HG02840 (cell line): ENCODE results near the gene TMEM134.
"Not testable (repeated sequence)": the region's sequence is repeated elsewhere in the genome, so short reads cannot be mapped to it uniquely, and the experiment has no call there.

Source experiments
- ATAC-seq: cut with Tn5 transposase; IDR thresholded peaks from one replicate; pipeline ENCODE4 v1.9.1; 2021; ENCODE audit warnings: mild to moderate bottlenecking, moderate library complexity, moderate number of reproducible peaks; ENCODE audit not compliant: unreplicated experiment, low FRiP score

Gene TMEM134

GRCh38 chr11:67468759-67469507, at the start of gene TMEM134:
Gene TMEM134 (minus strand): TSS chr11:67469251. CDS start chr11:67469192, 59 bp downstream.
- peak; percentile 68 for ATAC-seq

DNA sequence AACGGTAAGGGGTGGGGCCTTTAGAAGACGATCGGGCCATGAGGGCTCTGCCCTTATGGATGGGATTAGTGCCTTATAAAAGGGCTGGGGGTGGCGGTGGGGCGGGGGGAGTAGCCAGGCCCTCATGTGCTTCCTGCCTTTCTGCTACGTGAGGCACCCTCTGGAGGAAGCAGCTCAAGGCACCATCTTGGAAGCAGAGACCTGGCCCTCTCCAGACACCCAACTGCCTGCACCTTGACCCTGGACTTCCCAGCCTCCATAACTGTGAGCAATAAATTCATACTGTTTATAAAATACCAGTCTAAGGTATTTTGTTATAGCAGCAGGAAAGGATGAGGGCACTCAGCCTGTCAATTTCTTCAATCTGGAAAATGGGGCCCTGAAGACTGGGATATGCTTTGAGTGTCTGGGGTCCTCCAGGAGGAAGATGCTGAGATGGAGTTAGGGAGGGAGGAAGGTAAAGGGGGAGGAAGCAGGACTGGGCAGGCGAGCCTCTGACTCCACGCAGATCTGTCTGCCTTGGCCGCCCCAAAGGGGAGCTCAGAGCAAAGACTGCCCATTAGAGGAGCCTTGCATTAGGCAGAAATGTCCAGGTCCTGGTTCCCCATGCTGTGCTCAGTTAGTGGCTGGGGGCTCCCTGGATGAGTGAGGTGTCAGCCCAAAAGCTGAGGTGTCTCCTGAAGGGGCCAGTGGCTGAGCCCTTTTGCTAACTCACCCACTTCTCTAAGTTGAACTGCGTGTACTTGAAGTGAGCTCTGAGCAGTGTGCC, 48.9 kb upstream of the TMEM134 start:
- no peak for ATAC-seq

- no peak for ATAC-seq
These were observed 47.8 kb upstream of the TMEM134 start for GRCh38 chr11:67516806-67517205.

GRCh38 chr11:67514116-67514515, 45.1 kb upstream of the TMEM134 start:
- no peak for ATAC-seq

GRCh38 chr11:67511558-67511957, 42.5 kb upstream of the TMEM134 start:
- not testable (repeated sequence) for ATAC-seq

- no peak for ATAC-seq
These were observed 40.9 kb upstream of the TMEM134 start for GRCh38 chr11:67510023-67510345.

DNA sequence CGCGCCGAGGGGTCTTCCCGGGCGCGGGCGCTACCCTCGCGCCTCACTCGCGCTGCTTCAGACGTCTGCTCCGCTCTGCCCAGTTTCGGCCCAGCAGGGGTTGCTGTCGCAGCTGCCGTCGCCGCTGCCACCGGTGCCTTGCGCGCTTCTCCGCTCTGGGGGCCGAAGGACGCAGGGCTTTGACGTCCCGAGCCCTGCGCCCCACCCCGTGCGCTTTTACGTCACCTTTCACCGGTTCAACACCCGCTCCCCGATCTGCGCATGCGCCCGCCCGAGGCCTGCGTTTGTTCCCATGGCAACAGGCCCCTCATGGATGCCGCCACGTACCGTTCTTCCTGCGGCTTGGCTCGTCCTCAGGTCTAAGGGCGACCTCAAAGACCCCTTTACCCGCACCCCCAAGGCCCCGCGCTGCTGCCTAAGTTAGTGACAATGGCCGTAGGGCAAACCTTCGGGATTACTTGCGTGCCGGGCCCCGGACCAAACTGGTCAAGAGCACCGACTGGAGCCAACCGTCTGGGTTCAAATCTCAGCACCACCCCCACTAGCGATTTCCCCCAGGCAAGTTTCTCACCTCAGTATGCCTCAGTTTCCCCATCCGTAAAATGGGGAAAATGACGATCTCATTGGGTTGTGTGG, 39.6 kb upstream of the TMEM134 start:
- ATAC-seq, result peak; percentile 40

GRCh38 chr11:67507864-67508485, 38.9 kb upstream of the TMEM134 start, which contains the start of gene CDK2AP2:
Gene CDK2AP2 (minus strand): TSS chr11:67508162. CDS start chr11:67508082, 80 bp downstream.
- ATAC-seq, result peak; percentile 66

GRCh38 chr11:67507242-67507863, 38.3 kb upstream of the TMEM134 start:
- no peak for ATAC-seq

DNA sequence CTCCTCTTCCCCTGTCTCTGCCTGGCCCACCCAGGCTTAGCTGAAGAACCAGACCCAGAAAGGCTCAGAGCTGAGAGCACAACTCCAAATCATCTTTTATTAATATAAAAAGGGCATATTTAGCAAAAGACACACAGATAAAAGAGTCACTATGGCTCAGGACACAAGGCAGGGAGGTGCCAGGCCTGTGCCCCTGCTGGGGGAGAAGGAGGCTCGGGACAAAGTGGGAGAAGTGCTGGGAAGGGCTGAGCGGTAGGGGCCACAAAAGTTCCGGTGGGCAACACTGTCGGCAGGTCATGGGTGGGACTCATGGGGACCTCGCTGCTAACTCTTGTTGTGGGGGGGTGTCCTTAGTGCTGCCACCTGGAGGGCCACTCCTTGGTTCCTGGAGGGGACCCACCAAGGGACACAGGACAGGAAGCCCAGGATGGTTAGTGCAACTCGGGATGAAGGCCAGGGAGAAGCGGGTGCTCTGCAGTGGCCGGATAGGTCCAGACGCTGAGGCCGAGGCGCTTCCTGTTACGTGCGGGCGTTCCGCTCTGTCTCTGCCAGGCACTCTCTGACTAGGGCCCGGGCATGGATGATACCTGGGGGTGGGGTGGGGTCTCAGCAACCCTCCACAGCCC, 37.5 kb upstream of the TMEM134 start:
- no peak for ATAC-seq

DNA sequence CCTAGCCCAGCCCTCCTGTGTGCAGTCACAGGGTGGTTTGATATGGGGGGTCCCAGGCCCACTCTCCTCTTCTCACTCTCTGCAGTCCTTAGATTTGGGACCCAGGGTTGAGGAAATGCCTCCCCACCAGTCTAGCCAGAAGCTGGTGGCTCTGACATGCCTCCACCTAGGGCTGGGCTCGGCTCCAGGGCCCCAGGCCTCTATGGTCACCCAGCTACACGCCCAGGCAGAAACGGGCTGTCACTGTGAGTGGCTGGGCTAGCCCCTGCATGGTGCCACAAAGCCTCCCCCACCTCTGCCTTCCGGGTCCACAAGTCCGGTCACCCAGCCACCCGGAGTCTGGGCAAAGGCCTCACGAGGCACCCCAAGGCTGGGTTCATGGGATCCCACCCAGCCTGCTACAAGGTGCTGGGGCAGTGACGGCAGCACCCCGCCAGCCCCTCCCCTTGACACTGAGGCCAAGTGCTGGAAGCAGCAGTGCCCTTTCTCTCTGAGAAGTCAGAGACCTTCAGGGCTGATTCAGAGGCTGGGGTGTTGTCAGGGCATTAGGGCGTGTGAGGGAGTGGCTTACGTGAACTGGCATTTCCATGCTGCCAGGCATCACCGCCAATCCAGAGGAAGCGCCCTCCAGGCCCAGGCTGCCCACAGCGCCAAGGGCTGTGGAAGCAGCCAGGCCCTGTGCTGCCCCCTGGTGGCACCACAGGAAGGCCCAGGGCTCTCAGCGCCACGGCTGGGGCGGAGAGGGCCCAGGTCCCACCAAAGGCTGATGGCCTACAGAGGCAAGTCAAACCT, 36.8 kb upstream of the TMEM134 start:
- no peak for ATAC-seq

GRCh38 chr11:67504950-67505581, 36.0 kb upstream of the TMEM134 start, which contains the start of gene PITPNM1:
Gene PITPNM1 (minus strand): TSS chr11:67505363. CDS start chr11:67504180, 1,183 bp downstream.
- no peak for ATAC-seq

DNA sequence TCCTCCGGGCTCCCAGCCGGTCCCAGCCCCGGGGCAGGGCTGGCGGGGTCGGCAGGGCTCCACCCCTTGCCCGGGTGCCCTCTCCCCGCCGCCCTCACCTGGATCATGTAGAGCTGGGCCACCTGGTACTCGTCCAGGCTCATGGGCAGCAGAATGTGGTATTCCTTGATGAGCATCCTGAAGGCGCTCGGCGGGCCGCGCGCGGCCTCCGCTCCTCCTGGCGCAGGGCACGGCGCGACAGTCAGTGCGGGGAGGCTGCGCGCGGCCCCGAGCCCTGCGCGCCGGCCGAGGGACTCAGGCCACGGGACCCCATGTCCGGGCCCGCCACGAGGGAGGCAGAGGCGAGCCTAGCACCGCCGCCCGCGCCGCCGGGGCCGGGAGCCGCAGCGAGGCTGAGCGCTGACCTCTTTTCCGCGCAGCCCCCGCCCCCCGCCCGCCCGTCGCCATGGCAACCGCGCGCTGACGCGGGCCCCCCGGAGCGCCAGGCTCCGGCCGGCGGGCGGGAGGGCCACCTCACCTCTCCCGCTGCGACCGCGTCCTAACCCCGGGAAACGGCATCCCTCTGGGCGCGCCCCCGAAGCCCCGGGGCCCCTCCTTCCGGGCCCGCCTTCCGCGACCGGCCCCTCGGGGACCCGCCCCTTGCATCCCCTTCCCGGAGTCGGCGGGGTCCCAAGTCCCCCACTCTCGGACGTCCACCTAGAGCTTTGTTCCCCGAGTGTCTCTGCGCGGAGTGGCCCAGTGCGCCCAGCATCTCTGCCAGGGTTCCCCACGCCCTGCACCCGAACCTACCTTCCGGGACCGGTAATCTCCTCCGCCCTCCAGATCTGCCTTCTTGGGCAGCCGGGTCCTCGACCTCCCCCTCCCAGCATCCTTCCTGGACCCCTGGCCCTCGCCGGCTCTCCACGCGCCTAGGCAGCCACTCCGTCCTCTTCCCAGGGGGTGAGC, 35.2 kb upstream of the TMEM134 start:
- ATAC-seq, result no peak

DNA sequence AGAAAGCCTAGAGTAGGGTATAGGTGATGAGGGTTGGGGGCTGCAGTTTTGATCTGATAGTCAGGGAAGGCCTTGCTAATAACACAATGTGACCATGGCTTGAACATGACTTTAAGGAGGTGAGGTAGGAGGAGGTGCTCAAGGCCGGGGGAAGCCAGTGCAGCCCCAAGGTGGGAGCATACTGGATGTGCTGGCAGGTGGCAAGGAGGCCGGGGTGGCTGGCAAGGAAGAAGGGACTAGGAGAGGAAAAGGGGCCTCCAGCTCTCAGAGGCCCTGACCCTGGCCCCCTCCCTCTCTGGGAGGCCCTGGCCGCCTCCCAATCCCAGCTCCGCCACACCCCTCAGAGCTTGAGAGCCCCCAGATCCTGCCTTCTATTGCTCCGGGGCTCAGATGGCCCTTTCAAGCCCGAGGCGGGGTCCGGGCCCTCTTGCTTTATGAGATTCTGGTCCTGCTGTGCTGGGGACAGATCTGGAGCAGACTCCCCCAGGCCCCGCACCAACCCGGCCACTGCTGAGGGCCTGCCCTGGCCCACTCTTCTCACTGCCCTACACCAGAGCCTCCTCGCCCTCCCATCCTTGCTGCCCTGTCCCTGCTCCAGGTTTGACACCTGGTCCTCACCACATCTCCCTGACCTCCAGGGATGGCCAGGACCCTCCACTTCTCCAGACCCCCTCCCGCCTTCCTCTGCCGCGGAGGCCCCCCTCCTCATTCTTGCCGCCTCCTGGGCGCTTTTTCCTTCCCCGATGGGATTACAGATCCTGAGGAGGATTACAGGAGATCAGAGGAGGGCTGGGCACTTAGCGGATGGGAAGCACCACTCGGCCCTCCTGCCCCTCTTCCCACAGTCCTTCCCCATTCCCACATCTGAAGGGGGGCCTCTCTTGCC, 34.3 kb upstream of the TMEM134 start:
- no peak for ATAC-seq

GRCh38 chr11:67502328-67502979, 33.4 kb upstream of the TMEM134 start:
- no peak for ATAC-seq

DNA sequence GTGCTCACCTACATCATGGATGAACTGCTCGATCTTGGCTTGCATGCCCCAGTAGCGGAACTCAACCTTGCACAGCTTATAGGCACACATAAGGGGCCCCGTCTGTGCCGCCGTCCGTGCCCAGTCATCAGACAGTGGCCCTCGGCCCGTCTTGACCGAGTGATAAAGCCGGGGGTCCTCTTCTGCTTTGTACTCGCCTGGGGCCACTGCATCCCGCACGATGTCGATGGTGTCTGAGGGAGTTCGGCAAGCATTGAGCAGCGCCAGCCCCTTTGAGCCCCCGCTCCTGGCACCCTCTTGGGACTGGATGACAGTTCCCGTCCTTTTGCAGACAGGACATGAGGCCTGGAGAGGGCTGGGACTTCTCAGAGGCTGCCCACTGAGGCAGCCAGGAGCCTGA, 32.8 kb upstream of the TMEM134 start:
- ATAC-seq, result no peak
